ENCODE data around the gene TMEM219. TPM values are rescaled to one million over a fixed set of nuclear protein-coding genes. Genes with fewer than 3 reads are reported as not detected.

TMEM219 gene
- total and polyA plus RNA-seq, 2 donors (not counting 1 experiment from before 2014, with no cell fraction given) = 79.4 to 100 TPM

DNA sequence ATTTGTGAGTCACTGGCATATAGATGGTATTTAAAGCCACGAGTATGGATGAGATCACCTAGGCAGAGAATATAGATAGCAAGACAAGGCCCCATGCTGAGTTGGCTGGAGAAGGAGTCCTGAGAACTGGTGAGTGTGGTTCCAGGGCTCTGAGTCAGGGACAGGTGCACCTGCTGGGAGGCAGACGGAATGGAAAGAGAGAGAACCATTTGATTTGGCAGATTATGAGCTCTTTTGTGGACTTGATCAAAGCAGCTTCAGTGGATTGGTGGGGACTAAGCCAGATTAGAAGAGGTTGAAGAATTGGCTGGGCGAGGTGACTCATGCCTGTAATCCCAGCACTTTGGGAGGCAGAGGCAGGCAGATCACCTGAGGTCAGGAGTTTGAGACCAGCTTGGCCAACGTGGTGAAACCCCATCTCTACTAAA is 56.9 kb downstream of the TMEM219 start:
- no peaks in the 10 kb centered on the region for H3K27me3 ChIP-seq (ENCODE audit: control insufficient read depth, insufficient read depth, low read length)
- H3K9ac ChIP-seq (ENCODE audit: insufficient read depth, low read length) = no peak overlapping the region
- no peaks in the 10 kb centered on the region for H3K79me2 ChIP-seq (ENCODE audit: control insufficient read depth, insufficient read depth, low read length)
- H4K20me1 ChIP-seq (ENCODE audit: control insufficient read depth, extremely low read depth, insufficient read depth, low read length) = no peaks in the 10 kb centered on the region
- TF ChIP-seq EZH2 (IDR thresholded peaks at IDR 0.05; ENCODE audit: low read length, missing control alignments) (no peak), CTCF (conservative IDR thresholded peaks at IDR 0.05 in 1 of 2, IDR thresholded peaks at IDR 0.05 in 1 of 2; ENCODE audit: low read depth in 1 of 2, low read length in 2 of 2) (no peak)
- no peak overlapping the region for H3K27ac ChIP-seq (ENCODE audit: insufficient read depth, low read length)
- no peaks in the 10 kb centered on the region for H3K9me3 ChIP-seq (ENCODE audit: control insufficient read depth, insufficient read depth, low read depth, low read length)
- DNase-seq (ENCODE audit: low read depth in 2 of 2) = peak in 1 of 2 donors; percentile 22
- no peak overlapping the region for H2AFZ ChIP-seq (ENCODE audit: low read length)
- H3K4me2 ChIP-seq (ENCODE audit: extremely low read depth, insufficient read depth, low read length) = no peak overlapping the region
- no peaks in the 10 kb centered on the region for H3K36me3 ChIP-seq (ENCODE audit: control insufficient read depth, insufficient read depth, low read length)
- H3K4me3 ChIP-seq (replicated peaks in 1 of 4; ENCODE audit: control extremely low read depth in 1 of 4, insufficient read depth in 1 of 4, low read depth in 3 of 4, low read length in 4 of 4) = no peak overlapping the region
- H3K4me1 ChIP-seq (ENCODE audit: control insufficient read depth, extremely low read depth, insufficient read depth, low read length) = no peaks in the 10 kb centered on the region

Other genes starting within 250 kb of the TMEM219 start
- not detected in 2 replicates for gene C16orf54, start 216.1 kb upstream of the TMEM219 start, total RNA-seq
- gene C16orf54, start 216.1 kb upstream of the TMEM219 start, polyA plus RNA-seq = not detected in 2 replicates
- not detected in 2 replicates for gene ZG16, start 183.8 kb upstream of the TMEM219 start, total RNA-seq
- not detected in 2 replicates for gene ZG16, start 183.8 kb upstream of the TMEM219 start, polyA plus RNA-seq
- 4.4 and 17.7 TPM in 2 replicates for gene KIF22, start 171.3 kb upstream of the TMEM219 start, total RNA-seq
- gene KIF22, start 171.3 kb upstream of the TMEM219 start, polyA plus RNA-seq = 12.3 and 43.3 TPM in 2 replicates
- 131 and 136 TPM in 2 replicates for gene MAZ, start 155.6 kb upstream of the TMEM219 start, total RNA-seq
- gene MAZ, start 155.6 kb upstream of the TMEM219 start, polyA plus RNA-seq = 68.1 and 96.6 TPM in 2 replicates
- 2.1 TPM in 2 replicates for gene PRRT2, start 149.9 kb upstream of the TMEM219 start, total RNA-seq
- 1.3 and 2.9 TPM in 2 replicates for gene PRRT2, start 149.9 kb upstream of the TMEM219 start, polyA plus RNA-seq
- 10.7 and 12.1 TPM in 2 replicates for gene PAGR1, start 145.9 kb upstream of the TMEM219 start, total RNA-seq
- gene PAGR1, start 145.9 kb upstream of the TMEM219 start, polyA plus RNA-seq = 10.0 and 16.2 TPM in 2 replicates
- gene MVP, start 141.6 kb upstream of the TMEM219 start, total RNA-seq = 336 and 518 TPM in 2 replicates
- 208 and 214 TPM in 2 replicates for gene MVP, start 141.6 kb upstream of the TMEM219 start, polyA plus RNA-seq
- gene CDIPT, start 98.9 kb upstream of the TMEM219 start, total RNA-seq = 89.1 and 99.6 TPM in 2 replicates
- 78.1 and 84.9 TPM in 2 replicates for gene CDIPT, start 98.9 kb upstream of the TMEM219 start, polyA plus RNA-seq
- 1.8 and 2.6 TPM in 2 replicates for gene SEZ6L2, start 62.5 kb upstream of the TMEM219 start, total RNA-seq
- gene SEZ6L2, start 62.5 kb upstream of the TMEM219 start, polyA plus RNA-seq = 0.80 and 1.2 TPM in 2 replicates
- gene ASPHD1, start 61.6 kb upstream of the TMEM219 start, total RNA-seq = 5.4 and 5.9 TPM in 2 replicates
- gene ASPHD1, start 61.6 kb upstream of the TMEM219 start, polyA plus RNA-seq = 0.77 and 1.3 TPM in 2 replicates
- gene KCTD13, start 35.9 kb upstream of the TMEM219 start, total RNA-seq = 4.6 and 6.3 TPM in 2 replicates
- 5.7 and 5.9 TPM in 2 replicates for gene KCTD13, start 35.9 kb upstream of the TMEM219 start, polyA plus RNA-seq
- gene TAOK2, start 11.8 kb downstream of the TMEM219 start, total RNA-seq = 36.5 and 41.3 TPM in 2 replicates
- gene TAOK2, start 11.8 kb downstream of the TMEM219 start, polyA plus RNA-seq = 12.3 and 14.3 TPM in 2 replicates
- gene HIRIP3, start 33.5 kb downstream of the TMEM219 start, total RNA-seq = 5.6 and 7.9 TPM in 2 replicates
- 3.0 and 7.2 TPM in 2 replicates for gene HIRIP3, start 33.5 kb downstream of the TMEM219 start, polyA plus RNA-seq
- 16.3 and 18.5 TPM in 2 replicates for gene INO80E, start 34.2 kb downstream of the TMEM219 start, total RNA-seq
- 21.9 and 37.1 TPM in 2 replicates for gene INO80E, start 34.2 kb downstream of the TMEM219 start, polyA plus RNA-seq
- 0.26 and 0.33 TPM in 2 replicates for gene DOC2A, start 48.9 kb downstream of the TMEM219 start, total RNA-seq
- 0.03 TPM in 1 of 2 replicates, not detected in the other for gene DOC2A, start 48.9 kb downstream of the TMEM219 start, polyA plus RNA-seq
- gene C16orf92, start 61.1 kb downstream of the TMEM219 start, total RNA-seq = not detected in 2 replicates
- not detected in 2 replicates for gene C16orf92, start 61.1 kb downstream of the TMEM219 start, polyA plus RNA-seq
- gene TLCD3B, start 69.2 kb downstream of the TMEM219 start, total RNA-seq = not detected in 2 replicates
- 0.11 TPM in 1 of 2 replicates, not detected in the other for gene TLCD3B, start 69.2 kb downstream of the TMEM219 start, polyA plus RNA-seq
- gene ALDOA, start 103.7 kb downstream of the TMEM219 start, total RNA-seq = 461 and 474 TPM in 2 replicates
- 1,015 and 1,066 TPM in 2 replicates for gene ALDOA, start 103.7 kb downstream of the TMEM219 start, polyA plus RNA-seq
- gene PPP4C, start 113.9 kb downstream of the TMEM219 start, total RNA-seq = 134 and 147 TPM in 2 replicates
- 116 and 161 TPM in 2 replicates for gene PPP4C, start 113.9 kb downstream of the TMEM219 start, polyA plus RNA-seq
- gene TBX6, start 129.8 kb downstream of the TMEM219 start, total RNA-seq = 0.26 and 0.33 TPM in 2 replicates
- not detected in 2 replicates for gene TBX6, start 129.8 kb downstream of the TMEM219 start, polyA plus RNA-seq
- gene YPEL3, start 134.1 kb downstream of the TMEM219 start, total RNA-seq = 16.0 and 19.5 TPM in 2 replicates
- 11.9 and 21.4 TPM in 2 replicates for gene YPEL3, start 134.1 kb downstream of the TMEM219 start, polyA plus RNA-seq
- 1.0 and 1.2 TPM in 2 replicates for gene GDPD3, start 151.5 kb downstream of the TMEM219 start, total RNA-seq
- gene GDPD3, start 151.5 kb downstream of the TMEM219 start, polyA plus RNA-seq = 1.2 and 1.3 TPM in 2 replicates
- 32.1 and 48.7 TPM in 2 replicates for gene MAPK3, start 161.1 kb downstream of the TMEM219 start, total RNA-seq
- gene MAPK3, start 161.1 kb downstream of the TMEM219 start, polyA plus RNA-seq = 167 and 264 TPM in 2 replicates
- 0.17 and 0.26 TPM in 2 replicates for gene CORO1A, start 221.5 kb downstream of the TMEM219 start, total RNA-seq
- 0.85 and 2.6 TPM in 2 replicates for gene CORO1A, start 221.5 kb downstream of the TMEM219 start, polyA plus RNA-seq
- 12.6 and 18.0 TPM in 2 replicates for gene BOLA2B, start 231.6 kb downstream of the TMEM219 start, total RNA-seq
- 47.4 and 79.2 TPM in 2 replicates for gene BOLA2B, start 231.6 kb downstream of the TMEM219 start, polyA plus RNA-seq
- gene SLX1A, start 231.8 kb downstream of the TMEM219 start, total RNA-seq = 18.2 and 19.2 TPM in 2 replicates
- gene SLX1A, start 231.8 kb downstream of the TMEM219 start, polyA plus RNA-seq = 3.9 and 11.5 TPM in 2 replicates
- gene SULT1A3, start 237.2 kb downstream of the TMEM219 start, total RNA-seq = 2.1 and 2.8 TPM in 2 replicates
- gene SULT1A3, start 237.2 kb downstream of the TMEM219 start, polyA plus RNA-seq = 3.1 and 4.1 TPM in 2 replicates